ENCODE results near the gene OR56A4. TPM values are rescaled to one million over a fixed set of nuclear protein-coding genes. Genes with fewer than 3 reads are reported as not detected.

OR56A4 gene, protein sequence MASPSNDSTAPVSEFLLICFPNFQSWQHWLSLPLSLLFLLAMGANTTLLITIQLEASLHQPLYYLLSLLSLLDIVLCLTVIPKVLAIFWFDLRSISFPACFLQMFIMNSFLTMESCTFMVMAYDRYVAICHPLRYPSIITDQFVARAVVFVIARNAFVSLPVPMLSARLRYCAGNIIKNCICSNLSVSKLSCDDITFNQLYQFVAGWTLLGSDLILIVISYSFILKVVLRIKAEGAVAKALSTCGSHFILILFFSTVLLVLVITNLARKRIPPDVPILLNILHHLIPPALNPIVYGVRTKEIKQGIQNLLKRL
- not detected for total RNA-seq
- not detected for polyA plus RNA-seq (2013, experiment 1 of 2)
- polyA plus RNA-seq (2013, experiment 2 of 2): not detected
- total RNA-seq: 0 to 0.18 (median 0) reads per million in 172 experiments

DNA sequence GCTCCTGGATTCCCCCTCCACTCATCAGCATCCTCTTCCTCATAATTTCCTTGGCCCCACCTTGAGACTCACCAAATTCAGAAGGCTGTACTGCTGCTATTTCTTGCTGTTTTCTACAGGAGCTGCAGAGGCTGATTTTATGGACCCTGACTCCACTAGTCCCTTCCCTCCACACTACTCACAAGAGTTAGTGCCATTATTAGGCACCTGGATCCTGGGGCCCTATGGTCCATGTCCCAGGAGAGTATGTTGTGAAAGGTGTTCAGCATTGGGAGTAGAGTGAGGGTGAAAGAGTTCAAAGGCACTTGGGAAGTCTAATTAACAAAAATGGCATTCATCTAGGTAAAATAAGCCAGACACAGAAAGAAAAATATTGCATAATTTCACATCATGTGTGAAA lies at the start of gene OR56A4:
Gene OR56A4 (minus strand): TSS at position 101 of the 400 bp plus-strand sequence. CDS start 3,954 bp downstream, outside the sequence.
- Mint-ChIP-seq H3K27ac (no peak within 1 kb of the TSS), H3K4me1 (ENCODE audit: low read depth) (no peaks in the 10 kb centered on the region), H3K9me3 (no peaks in the 10 kb centered on the region), H3K36me3 (ENCODE audit: low read depth) (no peaks in the 10 kb centered on the region), H3K4me3 (no peak within 1 kb of the TSS), H3K27me3 (peaks cover 26% of the 10 kb centered on the region)
- Histone ChIP-seq H3K36me3 (ENCODE audit: insufficient read depth, low read length) (no peaks in the 10 kb centered on the region), H3K27me3 (ENCODE audit: control insufficient read depth in 1 of 2, insufficient read depth in 2 of 2, low read length in 2 of 2) (peaks cover 2 to 4% of the 10 kb centered on the region in 2 experiments), H3K4me1 (ENCODE audit: insufficient read depth, low read length) (no peaks in the 10 kb centered on the region), H3K27ac (ENCODE audit: low read depth in 1 of 2, low read length in 2 of 2) (no peak within 1 kb of the TSS), H3K4me3 (ENCODE audit: low read length) (no peak within 1 kb of the TSS), H3K9me3 (ENCODE audit: control insufficient read depth in 1 of 2, insufficient read depth in 1 of 2, low read length in 2 of 2) (no peaks in the 10 kb centered on the region)
- intact Hi-C loops (cut with DNase I, micrococcal nuclease): no loop called here
- ATAC-seq (ENCODE audit: poor library complexity) (no peak), DNase-seq (no peak)
- POLR2A ChIA-PET: no interaction called here
- TF ChIP-seq, protein P1, sequence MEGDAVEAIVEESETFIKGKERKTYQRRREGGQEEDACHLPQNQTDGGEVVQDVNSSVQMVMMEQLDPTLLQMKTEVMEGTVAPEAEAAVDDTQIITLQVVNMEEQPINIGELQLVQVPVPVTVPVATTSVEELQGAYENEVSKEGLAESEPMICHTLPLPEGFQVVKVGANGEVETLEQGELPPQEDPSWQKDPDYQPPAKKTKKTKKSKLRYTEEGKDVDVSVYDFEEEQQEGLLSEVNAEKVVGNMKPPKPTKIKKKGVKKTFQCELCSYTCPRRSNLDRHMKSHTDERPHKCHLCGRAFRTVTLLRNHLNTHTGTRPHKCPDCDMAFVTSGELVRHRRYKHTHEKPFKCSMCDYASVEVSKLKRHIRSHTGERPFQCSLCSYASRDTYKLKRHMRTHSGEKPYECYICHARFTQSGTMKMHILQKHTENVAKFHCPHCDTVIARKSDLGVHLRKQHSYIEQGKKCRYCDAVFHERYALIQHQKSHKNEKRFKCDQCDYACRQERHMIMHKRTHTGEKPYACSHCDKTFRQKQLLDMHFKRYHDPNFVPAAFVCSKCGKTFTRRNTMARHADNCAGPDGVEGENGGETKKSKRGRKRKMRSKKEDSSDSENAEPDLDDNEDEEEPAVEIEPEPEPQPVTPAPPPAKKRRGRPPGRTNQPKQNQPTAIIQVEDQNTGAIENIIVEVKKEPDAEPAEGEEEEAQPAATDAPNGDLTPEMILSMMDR (IDR thresholded peaks at IDR 0.05): no peak
- CTCF ChIA-PET: no interaction called here

DNA sequence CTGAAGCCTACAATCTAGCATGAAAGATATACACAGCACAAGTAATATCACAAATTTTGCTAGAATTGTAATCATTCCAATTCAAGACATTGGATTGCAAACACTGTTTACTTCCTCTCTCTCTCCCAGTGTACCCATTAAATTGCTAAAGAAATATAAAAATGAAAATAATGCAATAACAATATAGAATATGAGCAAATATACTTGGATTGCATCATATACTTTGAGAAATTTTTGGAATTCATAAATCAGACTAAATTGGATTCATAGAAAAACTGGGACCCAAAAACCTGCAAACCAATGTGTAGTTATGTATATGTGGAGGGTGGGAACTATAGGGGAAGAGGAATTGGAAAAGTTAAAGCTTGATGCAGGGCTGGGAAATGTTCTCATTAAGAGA lies 48.8 kb upstream of the OR56A4 start:
- H3K27ac Mint-ChIP-seq: no peak overlapping the region
- peaks cover 50% of the 10 kb centered on the region for H3K27me3 Mint-ChIP-seq
- ATAC-seq (ENCODE audit: poor library complexity) (no peak), DNase-seq (no peak)
- H3K27ac ChIP-seq (ENCODE audit: low read depth in 1 of 2, low read length in 2 of 2): no peak overlapping the region
- H3K4me1 ChIP-seq (ENCODE audit: insufficient read depth, low read length): no peaks in the 10 kb centered on the region
- no peaks in the 10 kb centered on the region for H3K36me3 ChIP-seq (ENCODE audit: insufficient read depth, low read length)
- ChIA-PET POLR2A (no interaction called here), CTCF (no interaction called here)
- no peaks in the 10 kb centered on the region for H3K4me1 Mint-ChIP-seq (ENCODE audit: low read depth)
- TF ChIP-seq, protein P1 (IDR thresholded peaks at IDR 0.05): no peak
- no peak overlapping the region for H3K4me3 Mint-ChIP-seq
- no peak overlapping the region for H3K4me3 ChIP-seq (ENCODE audit: low read length)
- H3K36me3 Mint-ChIP-seq (ENCODE audit: low read depth): no peaks in the 10 kb centered on the region
- intact Hi-C loops (cut with DNase I, micrococcal nuclease): no loop called here
- no peaks in the 10 kb centered on the region for H3K9me3 Mint-ChIP-seq
- no peaks in the 10 kb centered on the region for H3K9me3 ChIP-seq (ENCODE audit: control insufficient read depth in 1 of 2, insufficient read depth in 1 of 2, low read length in 2 of 2)
- H3K27me3 ChIP-seq (ENCODE audit: control insufficient read depth in 1 of 2, insufficient read depth in 2 of 2, low read length in 2 of 2): peaks cover 3 to 30% of the 10 kb centered on the region in 2 experiments

DNA sequence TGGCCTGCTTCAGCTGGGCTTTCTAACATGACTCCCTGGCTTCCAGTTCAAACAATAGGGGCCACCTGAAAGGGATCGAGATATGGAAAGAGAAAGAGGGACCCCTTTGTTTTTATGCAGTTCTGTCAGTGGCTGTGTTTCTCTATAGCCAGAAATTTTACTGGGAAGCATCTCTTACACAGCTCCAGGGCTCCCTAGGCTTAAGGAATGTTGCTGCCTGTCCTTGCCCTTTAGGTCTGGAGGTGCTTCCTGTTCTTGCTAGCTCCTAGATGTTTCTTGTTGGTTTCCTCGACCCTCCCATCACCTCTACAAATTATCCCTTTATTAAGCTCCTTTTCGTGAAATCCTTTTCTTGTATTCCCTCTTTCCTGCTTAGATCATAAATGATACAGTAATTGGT lies 45.6 kb upstream of the OR56A4 start:
- Mint-ChIP-seq H3K27ac (no peak overlapping the region), H3K4me1 (ENCODE audit: low read depth) (no peaks in the 10 kb centered on the region), H3K4me3 (no peak overlapping the region), H3K9me3 (no peaks in the 10 kb centered on the region), H3K36me3 (ENCODE audit: low read depth) (no peaks in the 10 kb centered on the region), H3K27me3 (peaks cover 49% of the 10 kb centered on the region)
- Histone ChIP-seq H3K27me3 (ENCODE audit: control insufficient read depth in 1 of 2, insufficient read depth in 2 of 2, low read length in 2 of 2) (peaks cover 3 to 27% of the 10 kb centered on the region in 2 experiments), H3K36me3 (ENCODE audit: insufficient read depth, low read length) (no peaks in the 10 kb centered on the region), H3K4me1 (ENCODE audit: insufficient read depth, low read length) (no peaks in the 10 kb centered on the region), H3K4me3 (ENCODE audit: low read length) (no peak overlapping the region), H3K27ac (ENCODE audit: low read depth in 1 of 2, low read length in 2 of 2) (no peak overlapping the region), H3K9me3 (ENCODE audit: control insufficient read depth in 1 of 2, insufficient read depth in 1 of 2, low read length in 2 of 2) (no peaks in the 10 kb centered on the region)
- POLR2A ChIA-PET: no interaction called here
- TF ChIP-seq, protein P1 (IDR thresholded peaks at IDR 0.05): no peak
- CTCF ChIA-PET: no interaction called here
- intact Hi-C loops (cut with DNase I, micrococcal nuclease): no loop called here
- ATAC-seq (ENCODE audit: poor library complexity): no peak
- DNase-seq: no peak
